Omental fat pad (tissue), 4 donors: ENCODE data around the gene RPL21. TPM values are rescaled to one million over a fixed set of nuclear protein-coding genes. Genes with fewer than 3 reads are reported as not detected.
"Not testable (repeated sequence)": the region's sequence is repeated elsewhere in the genome, so short reads cannot be mapped to it uniquely, and the experiment has no call there.

ENCODE experiments used
- ATAC-seq: fragments of 150-250 bp; one replicate; pipeline ENCODE4 v1.9.1; 2016; ENCODE audit warnings: mild to moderate bottlenecking, moderate library complexity; ENCODE audit not compliant: low FRiP score
- DNase-seq: peaks from one replicate; pipeline ENCODE4 v3.0.0-alpha.2; 2019; ENCODE audit warnings: low spot score
- total RNA-seq, 4 donors: library from RNA; depleted of rRNA; stranded (reverse); fragments of >200 nt; gene quantifications; one replicate each; pipeline ENCODE4 v1.1.0, GENCODE V29; 2016
- TF ChIP-seq, protein P1 (sequence below), 3 donors: fragments of 450-650 bp; IDR thresholded peaks; one replicate each; pipeline ENCODE4 v1.5.1; 2016 to 2017; ENCODE audit warnings: antibody characterized with exemption in 3 of 3, mild to moderate bottlenecking in 3 of 3, moderate library complexity in 2 of 3

Gene RPL21
- total RNA-seq, 4 donors from 2014 or later: 701 to 1,078 (median 933) TPM

DNA sequence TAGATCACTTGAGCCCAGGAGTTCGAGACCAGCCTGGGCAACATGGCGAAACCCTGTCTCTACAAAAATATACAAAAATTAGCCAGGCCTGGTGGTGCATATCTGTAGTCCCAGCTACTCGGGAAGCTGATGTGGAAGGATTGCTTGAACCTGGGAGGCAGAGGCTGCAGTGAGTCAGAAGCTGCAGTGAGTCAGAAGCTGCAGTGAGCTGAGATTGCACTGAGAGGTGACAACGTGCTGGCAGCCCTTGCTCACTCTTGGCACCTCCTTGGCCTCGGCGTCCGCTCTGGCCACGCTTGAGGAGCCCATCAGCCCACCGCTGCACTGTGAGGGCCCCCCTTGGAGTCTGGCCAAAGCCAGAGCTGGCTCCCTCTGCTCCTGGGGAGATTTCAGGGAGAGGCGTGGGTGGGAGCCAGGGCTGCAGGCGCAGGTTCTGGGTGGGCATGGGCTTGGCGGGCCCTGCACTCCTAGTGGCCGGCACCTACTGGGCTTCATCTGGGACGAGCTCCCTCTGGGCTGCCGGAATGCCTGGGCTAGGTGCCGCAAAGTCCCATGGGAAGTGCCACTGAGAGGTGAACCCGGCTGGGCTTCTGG lies 39.5 kb upstream of the RPL21 start:
- DNase-seq (no peak), ATAC-seq (no peak)
- TF ChIP-seq, protein P1, sequence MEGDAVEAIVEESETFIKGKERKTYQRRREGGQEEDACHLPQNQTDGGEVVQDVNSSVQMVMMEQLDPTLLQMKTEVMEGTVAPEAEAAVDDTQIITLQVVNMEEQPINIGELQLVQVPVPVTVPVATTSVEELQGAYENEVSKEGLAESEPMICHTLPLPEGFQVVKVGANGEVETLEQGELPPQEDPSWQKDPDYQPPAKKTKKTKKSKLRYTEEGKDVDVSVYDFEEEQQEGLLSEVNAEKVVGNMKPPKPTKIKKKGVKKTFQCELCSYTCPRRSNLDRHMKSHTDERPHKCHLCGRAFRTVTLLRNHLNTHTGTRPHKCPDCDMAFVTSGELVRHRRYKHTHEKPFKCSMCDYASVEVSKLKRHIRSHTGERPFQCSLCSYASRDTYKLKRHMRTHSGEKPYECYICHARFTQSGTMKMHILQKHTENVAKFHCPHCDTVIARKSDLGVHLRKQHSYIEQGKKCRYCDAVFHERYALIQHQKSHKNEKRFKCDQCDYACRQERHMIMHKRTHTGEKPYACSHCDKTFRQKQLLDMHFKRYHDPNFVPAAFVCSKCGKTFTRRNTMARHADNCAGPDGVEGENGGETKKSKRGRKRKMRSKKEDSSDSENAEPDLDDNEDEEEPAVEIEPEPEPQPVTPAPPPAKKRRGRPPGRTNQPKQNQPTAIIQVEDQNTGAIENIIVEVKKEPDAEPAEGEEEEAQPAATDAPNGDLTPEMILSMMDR (IDR thresholded peaks at IDR 0.05): no peak

DNA sequence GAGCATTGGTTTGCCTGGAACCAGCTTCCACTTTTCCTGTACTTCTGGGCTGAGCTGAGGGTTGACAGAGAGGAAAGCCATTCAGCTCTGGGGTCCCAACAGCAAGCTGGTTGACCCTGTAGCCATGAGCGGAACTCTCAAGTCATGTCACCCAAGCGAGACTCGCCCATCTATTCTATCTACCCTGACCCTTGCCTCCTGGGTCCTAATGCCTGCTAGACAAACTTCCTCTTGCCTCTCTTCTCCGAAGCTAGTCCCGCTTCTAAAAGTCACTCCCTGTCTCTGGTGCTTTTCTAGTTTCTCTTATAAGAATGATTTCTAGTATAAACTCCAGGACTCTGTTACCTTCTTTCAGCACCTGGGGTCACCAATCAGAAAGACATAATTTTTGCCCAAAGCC lies 38.0 kb upstream of the RPL21 start:
- not testable (repeated sequence) for ATAC-seq, DNase-seq

- DNase-seq, ATAC-seq: not testable (repeated sequence)
These were observed 33.6 kb upstream of the RPL21 start for GRCh38 chr13:27217791-27218190.

DNA sequence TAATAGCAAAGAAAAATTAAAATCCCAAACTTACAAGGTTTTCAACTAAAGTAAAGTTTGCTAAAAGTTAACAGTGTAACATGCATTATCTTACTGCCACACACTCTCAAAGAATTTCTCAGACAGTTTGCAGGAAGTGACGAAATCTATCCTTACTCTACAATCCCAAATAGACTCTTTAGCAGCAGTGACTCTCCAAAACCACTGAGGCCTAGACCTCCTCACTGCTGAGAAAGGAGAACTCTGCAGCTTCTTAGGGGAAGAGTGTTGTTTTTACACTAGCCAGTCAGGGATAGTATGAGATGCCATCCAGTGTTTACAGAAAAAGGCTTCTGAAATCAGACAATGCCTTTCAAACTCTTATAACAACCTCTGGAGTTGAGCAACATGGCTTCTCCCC lies 32.5 kb upstream of the RPL21 start:
- ATAC-seq, DNase-seq: not testable (repeated sequence)

GRCh38 chr13:27219611-27220010 lies 31.7 kb upstream of the RPL21 start:
- TF ChIP-seq, protein P1 (IDR thresholded peaks at IDR 0.05): no peak
- no peak for DNase-seq
- ATAC-seq: no peak

GRCh38 chr13:27222100-27222499 lies 29.3 kb upstream of the RPL21 start:
- DNase-seq, ATAC-seq: not testable (repeated sequence)

DNA sequence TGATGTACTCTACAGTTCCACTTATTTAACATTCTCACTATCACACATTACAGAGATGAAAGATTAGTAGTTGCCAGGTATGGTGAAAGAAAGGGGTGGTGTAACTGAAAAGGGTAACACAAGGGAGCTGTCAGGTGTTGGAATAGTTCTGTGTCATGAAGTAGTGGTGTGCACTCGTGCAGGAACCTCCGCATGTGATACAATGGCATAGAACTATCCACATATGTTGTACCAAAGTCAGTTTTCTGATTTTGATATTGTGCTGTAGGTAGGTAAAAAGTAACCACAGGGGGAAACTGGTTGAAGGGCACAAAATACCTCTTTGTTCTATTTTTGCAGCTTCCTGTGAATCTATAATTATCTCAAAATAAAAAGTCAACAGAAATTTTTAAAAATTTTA lies 24.4 kb upstream of the RPL21 start:
- TF ChIP-seq, protein P1 (IDR thresholded peaks at IDR 0.05): no peak
- no peak for ATAC-seq
- no peak for DNase-seq

DNA sequence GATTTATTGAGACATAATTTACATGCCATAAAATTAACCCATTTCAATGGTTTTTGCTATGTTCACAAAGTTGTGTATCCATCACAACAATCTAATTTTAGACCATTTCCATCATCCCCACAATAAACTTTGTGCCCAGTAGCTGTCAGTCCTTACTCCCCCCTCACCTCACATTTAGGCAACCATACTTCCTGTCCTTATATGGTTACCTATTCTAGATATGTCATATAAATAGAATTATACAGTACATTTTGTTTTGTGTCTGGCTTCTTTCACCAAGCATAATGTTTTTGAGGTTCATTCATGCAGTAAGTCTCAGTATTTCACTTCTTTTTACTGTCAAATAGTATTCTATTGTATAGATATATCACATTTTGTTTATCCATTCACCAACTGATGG lies 23.2 kb upstream of the RPL21 start:
- ATAC-seq (no peak), DNase-seq (no peak)
- TF ChIP-seq, protein P1 (IDR thresholded peaks at IDR 0.05): no peak

GRCh38 chr13:27229642-27230041 lies 21.7 kb upstream of the RPL21 start:
- TF ChIP-seq, protein P1 (IDR thresholded peaks at IDR 0.05): no peak
- ATAC-seq (no peak), DNase-seq (no peak)
